Measurements from ENCODE around the gene SLC32A1. TPM values are rescaled to one million over a fixed set of nuclear protein-coding genes. Genes with fewer than 3 reads are reported as not detected.

SLC32A1 gene
- total and polyA plus RNA-seq, 2 of the 4 experiments (the other 2 are of a cell fraction) = not detected

- Histone ChIP-seq H2AFZ (replicated peaks; ENCODE audit: low read length, poor library complexity) (no peak overlapping the region), H3K23ac (ENCODE audit: low read depth, low read length) (no peak overlapping the region), H4K5ac (ENCODE audit: low read depth, low read length) (no peak overlapping the region), H4K91ac (ENCODE audit: insufficient read depth, low read depth, low read length) (no peak overlapping the region), H3K9me3 (ENCODE audit: control insufficient read depth, insufficient read depth, low read length) (no peaks in the 10 kb centered on the region), H2BK20ac (ENCODE audit: low read depth, low read length) (no peak overlapping the region), H3K36me3 (ENCODE audit: control insufficient read depth, insufficient read depth, low read length) (no peaks in the 10 kb centered on the region), H2BK5ac (ENCODE audit: low read depth, low read length, poor library complexity, severe bottlenecking) (no peak overlapping the region), H3K79me1 (ENCODE audit: low read depth in 1 of 2, low read length in 2 of 2) (no peaks in the 10 kb centered on the region), H3K9me1 (ENCODE audit: insufficient read depth, low read length) (no peaks in the 10 kb centered on the region), H3K56ac (ENCODE audit: extremely low read depth, insufficient read depth, low read length) (no peak overlapping the region), H3K4me1 (ENCODE audit: control insufficient read depth, insufficient read depth, low read length) (no peaks in the 10 kb centered on the region), H2AK5ac (ENCODE audit: low read depth, low read length) (no peak overlapping the region), H3K14ac (replicated peaks; ENCODE audit: low read depth, low read length) (no peak overlapping the region), H3K4me3 (ENCODE audit: insufficient read depth, low read depth, low read length) (no peak overlapping the region), H2BK120ac (ENCODE audit: low read depth, low read length) (no peak overlapping the region), H3K4me2 (ENCODE audit: low read depth, low read length) (no peak overlapping the region), H4K8ac (ENCODE audit: low read depth in 2 of 2, low read length in 2 of 2) (no peak overlapping the region), H2BK15ac (ENCODE audit: low read depth, low read length) (no peak overlapping the region), H3K27ac (ENCODE audit: insufficient read depth, low read length) (no peak overlapping the region), H3K18ac (ENCODE audit: low read depth, low read length) (no peak overlapping the region), H3K9ac (ENCODE audit: low read depth, low read length) (no peak overlapping the region), H2AK9ac (replicated peaks; ENCODE audit: low read depth, low read length, poor library complexity) (no peak overlapping the region), H4K20me1 (ENCODE audit: insufficient read depth, low read length) (no peaks in the 10 kb centered on the region; the same call in 1 of the 2 replicates), H3K27me3 (ENCODE audit: control insufficient read depth, insufficient read depth, low read length) (no peaks in the 10 kb centered on the region), H3K4ac (ENCODE audit: low read depth, low read length) (no peak overlapping the region)
- POLR2A ChIA-PET (ENCODE audit: unreplicated experiment) = no interaction called here
- WGBS, 2 experiments (ENCODE audit: extremely low coverage in 2 of 2, insufficient read length in 1 of 2) = no CpG with 5 or more reads among the region's 9 CpGs
- no TSS peak for BruUV-seq (replicated peaks)
- intact Hi-C loops (cut with micrococcal nuclease) (no loop called here), dilution Hi-C loops (cut with HindIII; ENCODE audit: low sequenced_read_pairs, unreplicated experiment) (no loop called here), in situ Hi-C loops (cut with MboI; ENCODE audit: low sequenced_read_pairs) (no loop called here)
- TF ChIP-seq NFE2L2 (IDR thresholded peaks at IDR 0.05; ENCODE audit: low read depth, low read length) = no peak
- TF ChIP-seq MAZ (IDR thresholded peaks at IDR 0.05; ENCODE audit: borderline replicate concordance, low read depth, low read length) = no peak
- no peak for TF ChIP-seq SMC3 (IDR thresholded peaks at IDR 0.05; ENCODE audit: low read depth, low read length)
- TF ChIP-seq BHLHE40 (IDR thresholded peaks at IDR 0.05; ENCODE audit: low read depth, low read length) = no peak
- no peak for TF ChIP-seq USF2 (IDR thresholded peaks at IDR 0.05; ENCODE audit: low read depth, low read length)
- no peak for TF ChIP-seq CEBPB (IDR thresholded peaks at IDR 0.05; ENCODE audit: low read depth, low read length)
- TF ChIP-seq FOS (IDR thresholded peaks at IDR 0.05; ENCODE audit: low read depth, low read length) = no peak
- TF ChIP-seq MXI1 (IDR thresholded peaks at IDR 0.05; ENCODE audit: borderline replicate concordance, low read depth, low read length) = no peak
- TF ChIP-seq POLR2A (IDR thresholded peaks at IDR 0.05; ENCODE audit: low read depth, low read length) = no peak
- no peak for TF ChIP-seq CHD1 (IDR thresholded peaks at IDR 0.05; ENCODE audit: low read depth, low read length)
- DNase-seq = peak; percentile 28
- CTCF ChIA-PET = interaction anchor here (0.6 kb wide), 1 partner anchor 188 kb away, joined by 4 read pairs; no protein-coding TSS in a partner anchor
- ATAC-seq (ENCODE audit: low read depth) = peak; percentile 80
Observed at GRCh38 chr20:38680500-38681306, 43.6 kb upstream of the SLC32A1 start.

All from IMR-90 (cell line).